ENCODE results near the gene HTR3A.
A peak's percentile ranks its signal among the peaks of the same experiment; 100 is the strongest.

HTR3A gene

DNA sequence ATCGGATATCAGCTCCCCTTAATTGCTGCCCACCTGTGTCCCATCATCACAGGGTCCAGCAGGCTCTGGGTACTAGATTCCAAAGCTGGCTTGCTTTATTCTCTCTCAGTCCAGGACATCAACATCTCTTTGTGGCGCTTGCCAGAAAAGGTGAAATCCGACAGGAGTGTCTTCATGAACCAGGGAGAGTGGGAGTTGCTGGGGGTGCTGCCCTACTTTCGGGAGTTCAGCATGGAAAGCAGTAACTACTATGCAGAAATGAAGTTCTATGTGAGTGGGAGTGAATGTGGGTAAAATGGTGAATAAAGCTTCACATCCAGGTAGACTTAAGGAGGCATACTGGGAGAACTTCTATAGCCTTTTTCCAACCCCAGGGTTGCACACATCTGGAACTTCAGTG lies 11.0 kb downstream of the HTR3A start:
- no peak overlapping the region for H3K4me3 Mint-ChIP-seq
- peaks cover 84% of the 10 kb centered on the region for H3K27me3 Mint-ChIP-seq
- ATAC-seq (replicated peaks; ENCODE audit: extremely low read depth, poor library complexity, severe bottlenecking) (no peak), DNase-seq (ENCODE audit: low spot score in 2 of 2) (no peak)
- no peaks in the 10 kb centered on the region for H3K9me3 Mint-ChIP-seq
- H3K27ac Mint-ChIP-seq (ENCODE audit: low read depth) = no peak overlapping the region
- H3K4me1 Mint-ChIP-seq = no peaks in the 10 kb centered on the region
- peaks cover 3% of the 10 kb centered on the region for H3K36me3 Mint-ChIP-seq (ENCODE audit: insufficient read depth)

DNA sequence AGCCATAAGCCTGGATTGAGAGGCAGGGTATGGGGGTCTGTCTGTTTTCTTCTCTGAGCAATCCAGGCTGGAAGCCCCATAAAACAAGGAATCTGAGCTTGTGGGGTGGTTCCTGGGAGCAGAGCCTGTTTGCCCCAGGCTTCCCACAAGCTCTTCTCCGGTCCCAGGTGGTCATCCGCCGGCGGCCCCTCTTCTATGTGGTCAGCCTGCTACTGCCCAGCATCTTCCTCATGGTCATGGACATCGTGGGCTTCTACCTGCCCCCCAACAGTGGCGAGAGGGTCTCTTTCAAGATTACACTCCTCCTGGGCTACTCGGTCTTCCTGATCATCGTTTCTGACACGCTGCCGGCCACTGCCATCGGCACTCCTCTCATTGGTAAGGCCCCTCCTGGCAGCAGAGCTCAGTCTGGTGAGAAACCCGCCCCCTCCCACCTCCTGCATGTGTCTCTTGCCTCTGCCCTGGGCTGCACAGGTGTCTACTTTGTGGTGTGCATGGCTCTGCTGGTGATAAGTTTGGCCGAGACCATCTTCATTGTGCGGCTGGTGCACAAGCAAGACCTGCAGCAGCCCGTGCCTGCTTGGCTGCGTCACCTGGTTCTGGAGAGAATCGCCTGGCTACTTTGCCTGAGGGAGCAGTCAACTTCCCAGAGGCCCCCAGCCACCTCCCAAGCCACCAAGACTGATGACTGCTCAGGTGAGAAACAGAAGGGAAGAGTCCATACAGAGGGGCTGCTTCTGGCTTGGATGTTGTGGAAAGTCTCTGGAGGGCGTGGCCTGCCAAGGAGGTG lies 11.6 kb downstream of the HTR3A start:
- DNase-seq (ENCODE audit: low spot score in 2 of 2) (no peak), ATAC-seq (replicated peaks; ENCODE audit: extremely low read depth, poor library complexity, severe bottlenecking) (no peak)
- Mint-ChIP-seq H3K4me1 (no peaks in the 10 kb centered on the region), H3K9me3 (no peaks in the 10 kb centered on the region), H3K27me3 (peaks cover 85% of the 10 kb centered on the region), H3K36me3 (ENCODE audit: insufficient read depth) (peaks cover 3% of the 10 kb centered on the region), H3K27ac (ENCODE audit: low read depth) (no peak overlapping the region), H3K4me3 (no peak overlapping the region)

DNA sequence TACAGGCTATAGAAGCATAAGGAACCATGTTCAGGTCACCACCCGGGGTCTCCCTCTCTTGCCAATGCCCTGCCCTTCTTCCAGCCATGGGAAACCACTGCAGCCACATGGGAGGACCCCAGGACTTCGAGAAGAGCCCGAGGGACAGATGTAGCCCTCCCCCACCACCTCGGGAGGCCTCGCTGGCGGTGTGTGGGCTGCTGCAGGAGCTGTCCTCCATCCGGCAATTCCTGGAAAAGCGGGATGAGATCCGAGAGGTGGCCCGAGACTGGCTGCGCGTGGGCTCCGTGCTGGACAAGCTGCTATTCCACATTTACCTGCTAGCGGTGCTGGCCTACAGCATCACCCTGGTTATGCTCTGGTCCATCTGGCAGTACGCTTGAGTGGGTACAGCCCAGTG lies 14.5 kb downstream of the HTR3A start:
- H3K4me3 Mint-ChIP-seq = no peak overlapping the region
- ATAC-seq (replicated peaks; ENCODE audit: extremely low read depth, poor library complexity, severe bottlenecking) (no peak), DNase-seq (ENCODE audit: low spot score in 2 of 2) (no peak)
- H3K27ac Mint-ChIP-seq (ENCODE audit: low read depth) = no peak overlapping the region
- peaks cover 96% of the 10 kb centered on the region for H3K27me3 Mint-ChIP-seq
- no peaks in the 10 kb centered on the region for H3K4me1 Mint-ChIP-seq
- H3K36me3 Mint-ChIP-seq (ENCODE audit: insufficient read depth) = peaks cover 2% of the 10 kb centered on the region
- H3K9me3 Mint-ChIP-seq = no peaks in the 10 kb centered on the region

DNA sequence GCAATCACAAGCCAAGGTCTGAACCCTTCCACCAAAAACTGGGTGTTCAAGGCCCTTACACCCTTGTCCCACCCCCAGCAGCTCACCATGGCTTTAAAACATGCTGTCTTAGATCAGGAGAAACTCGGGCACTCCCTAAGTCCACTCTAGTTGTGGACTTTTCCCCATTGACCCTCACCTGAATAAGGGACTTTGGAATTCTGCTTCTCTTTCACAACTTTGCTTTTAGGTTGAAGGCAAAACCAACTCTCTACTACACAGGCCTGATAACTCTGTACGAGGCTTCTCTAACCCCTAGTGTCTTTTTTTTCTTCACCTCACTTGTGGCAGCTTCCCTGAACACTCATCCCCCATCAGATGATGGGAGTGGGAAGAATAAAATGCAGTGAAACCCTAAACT lies 15.0 kb downstream of the HTR3A start:
- Mint-ChIP-seq H3K4me1 (no peaks in the 10 kb centered on the region), H3K9me3 (no peaks in the 10 kb centered on the region), H3K4me3 (no peak overlapping the region), H3K36me3 (ENCODE audit: insufficient read depth) (peaks cover 2% of the 10 kb centered on the region), H3K27me3 (peaks cover 92% of the 10 kb centered on the region), H3K27ac (ENCODE audit: low read depth) (no peak overlapping the region)
- no peak for ATAC-seq (replicated peaks; ENCODE audit: extremely low read depth, poor library complexity, severe bottlenecking)
- DNase-seq (ENCODE audit: low spot score in 2 of 2) = no peak

DNA sequence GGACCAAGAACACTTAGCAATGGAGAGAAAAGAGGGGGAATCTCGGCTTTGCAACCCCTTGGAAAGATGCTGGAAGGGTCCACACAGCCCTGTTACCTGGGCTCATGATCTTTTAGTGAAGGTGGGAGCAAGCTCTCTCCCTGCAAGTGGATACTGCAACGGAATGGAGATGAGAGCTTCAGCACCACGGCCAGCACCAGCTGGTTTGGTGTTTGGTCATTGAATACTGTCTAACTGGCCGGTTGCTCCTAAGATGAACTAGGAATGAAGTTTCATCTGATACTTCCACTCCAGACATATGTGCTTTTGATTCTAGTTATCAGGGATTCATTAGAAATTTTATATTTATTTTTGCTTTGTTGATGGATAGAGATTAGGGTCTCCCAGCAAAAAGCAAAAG lies 16.3 kb downstream of the HTR3A start:
- ATAC-seq (replicated peaks; ENCODE audit: extremely low read depth, poor library complexity, severe bottlenecking) = no peak
- H3K4me1 Mint-ChIP-seq = no peaks in the 10 kb centered on the region
- no peak overlapping the region for H3K27ac Mint-ChIP-seq (ENCODE audit: low read depth)
- H3K27me3 Mint-ChIP-seq = peaks cover 89% of the 10 kb centered on the region
- no peak for DNase-seq (ENCODE audit: low spot score in 2 of 2)
- H3K36me3 Mint-ChIP-seq (ENCODE audit: insufficient read depth) = peaks cover 2% of the 10 kb centered on the region
- H3K9me3 Mint-ChIP-seq = no peaks in the 10 kb centered on the region
- H3K4me3 Mint-ChIP-seq = no peak overlapping the region

DNA sequence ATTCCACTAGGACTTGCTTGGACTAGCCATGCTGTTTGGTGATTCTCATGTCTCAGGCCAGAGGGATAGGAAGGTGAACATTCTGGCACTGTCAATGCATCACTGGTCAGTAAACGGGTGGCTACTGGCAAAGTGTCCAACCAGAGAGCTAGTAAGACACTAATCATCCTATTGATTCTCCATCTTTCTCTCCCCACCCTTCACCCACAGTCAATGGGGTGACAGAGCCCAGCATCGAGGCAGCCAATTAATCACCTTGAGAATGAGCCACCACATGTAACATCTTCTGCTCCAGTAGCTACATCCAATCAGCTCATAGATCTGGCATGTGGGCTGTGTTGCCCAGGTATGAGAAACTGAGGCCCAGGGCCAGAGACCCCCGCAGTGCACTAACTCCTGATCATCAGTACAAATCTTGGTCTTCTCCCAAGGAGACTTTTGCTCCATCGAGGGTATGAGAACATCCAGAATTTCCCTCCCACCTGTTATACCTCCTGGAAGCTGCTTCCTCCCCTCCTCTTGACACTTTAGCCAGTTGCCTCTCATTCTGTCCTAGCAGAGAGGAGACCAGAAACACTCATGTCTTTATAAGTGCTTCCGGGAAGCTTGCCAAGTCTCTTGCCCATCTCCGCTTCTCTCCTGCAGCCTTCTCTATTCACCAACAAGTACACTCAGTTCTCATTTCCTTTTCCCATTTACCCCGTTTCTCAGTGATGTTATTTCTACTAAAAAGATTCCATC lies 17.0 kb downstream of the HTR3A start:
- no peaks in the 10 kb centered on the region for H3K9me3 Mint-ChIP-seq
- ATAC-seq (replicated peaks; ENCODE audit: extremely low read depth, poor library complexity, severe bottlenecking) (no peak), DNase-seq (ENCODE audit: low spot score in 2 of 2) (no peak)
- H3K4me3 Mint-ChIP-seq = no peak overlapping the region
- H3K27me3 Mint-ChIP-seq = peaks cover 82% of the 10 kb centered on the region
- H3K27ac Mint-ChIP-seq (ENCODE audit: low read depth) = no peak overlapping the region
- no peaks in the 10 kb centered on the region for H3K4me1 Mint-ChIP-seq
- H3K36me3 Mint-ChIP-seq (ENCODE audit: insufficient read depth) = peaks cover 2% of the 10 kb centered on the region

DNA sequence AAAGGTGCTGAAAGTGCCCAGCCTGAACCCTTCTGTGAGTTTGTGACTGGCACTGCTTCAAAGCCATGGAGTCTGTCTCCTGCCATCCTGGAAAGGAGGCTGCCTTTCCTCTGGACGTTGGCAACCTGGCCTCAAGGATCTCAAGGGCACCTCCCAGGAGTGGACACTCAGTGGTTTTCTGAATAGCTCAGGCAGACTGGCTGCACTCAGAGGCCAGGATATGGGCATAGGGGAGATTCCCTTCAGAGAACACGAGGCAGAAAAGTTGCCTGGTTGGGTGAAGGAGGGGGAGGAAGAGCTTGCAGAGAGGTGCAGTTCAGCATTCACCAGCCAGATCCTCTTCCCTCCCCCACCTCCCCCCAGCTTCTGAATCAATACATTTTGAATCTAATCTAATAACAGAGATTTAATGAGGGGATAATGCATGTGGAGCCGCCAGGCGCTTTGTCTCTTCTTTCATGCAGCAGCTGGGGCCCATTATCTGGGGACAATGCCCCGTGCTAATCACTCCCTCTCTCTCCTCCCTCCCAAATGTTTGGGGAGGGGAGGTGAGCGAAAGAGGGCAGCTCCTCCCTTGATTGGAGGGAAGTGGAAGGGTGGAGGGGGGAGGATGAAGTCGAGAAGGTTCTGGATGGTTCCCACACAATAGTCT lies 17.7 kb downstream of the HTR3A start:
- ATAC-seq (replicated peaks; ENCODE audit: extremely low read depth, poor library complexity, severe bottlenecking) (no peak), DNase-seq (ENCODE audit: low spot score in 2 of 2) (no peak)
- Mint-ChIP-seq H3K4me3 (no peak overlapping the region), H3K27me3 (peaks cover 81% of the 10 kb centered on the region), H3K36me3 (ENCODE audit: insufficient read depth) (peaks cover 2% of the 10 kb centered on the region), H3K4me1 (no peaks in the 10 kb centered on the region), H3K9me3 (no peaks in the 10 kb centered on the region), H3K27ac (ENCODE audit: low read depth) (no peak overlapping the region)

DNA sequence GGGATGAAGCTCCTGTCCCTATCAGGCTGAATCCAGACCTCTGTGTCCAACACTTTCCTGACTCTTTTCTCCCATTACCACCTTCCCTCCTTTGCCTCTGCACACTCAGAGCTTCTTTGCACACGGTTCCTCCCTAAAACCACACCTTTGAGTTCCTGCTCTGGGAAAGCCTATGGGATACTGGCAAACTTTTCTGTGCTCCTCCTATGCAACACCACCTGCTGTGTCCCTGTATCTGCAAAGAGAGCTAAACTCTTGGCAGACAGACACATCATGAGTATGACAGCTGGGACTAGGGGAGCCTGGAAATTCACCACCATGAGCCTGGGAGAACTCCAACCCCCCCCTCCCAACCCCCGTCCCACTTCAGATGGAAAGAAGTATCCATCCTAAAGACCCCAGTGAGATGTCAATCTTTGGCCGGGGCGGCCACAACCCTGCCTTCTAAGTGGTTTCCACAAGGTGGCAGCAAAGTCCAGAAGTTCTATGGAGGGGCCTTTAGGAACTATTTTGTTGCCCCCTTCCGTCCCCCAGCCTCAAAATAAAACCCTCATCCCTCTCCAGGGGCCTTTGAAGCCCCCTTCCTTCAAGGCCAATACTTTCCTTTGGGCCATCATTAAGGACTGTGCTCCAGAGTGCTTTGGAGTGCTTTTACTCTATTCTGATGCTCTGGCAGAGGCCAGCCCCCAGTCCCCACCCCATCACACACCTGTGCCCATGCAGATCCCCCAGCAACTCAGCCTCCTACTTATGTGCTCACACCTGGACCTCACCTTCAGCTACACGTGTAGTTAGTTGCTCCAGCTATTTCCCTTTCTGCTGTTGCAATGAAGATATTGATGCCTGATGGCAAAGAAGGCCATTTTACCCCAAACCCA lies 19.4 kb downstream of the HTR3A start:
- Mint-ChIP-seq H3K27ac (ENCODE audit: low read depth) (no peak overlapping the region), H3K4me3 (no peak overlapping the region), H3K9me3 (no peaks in the 10 kb centered on the region), H3K27me3 (peaks cover 76% of the 10 kb centered on the region), H3K36me3 (ENCODE audit: insufficient read depth) (peaks cover 2% of the 10 kb centered on the region), H3K4me1 (no peaks in the 10 kb centered on the region)
- DNase-seq (ENCODE audit: low spot score in 2 of 2) = peak in 1 of 2 donors; percentile 33
- no peak for ATAC-seq (replicated peaks; ENCODE audit: extremely low read depth, poor library complexity, severe bottlenecking)

DNA sequence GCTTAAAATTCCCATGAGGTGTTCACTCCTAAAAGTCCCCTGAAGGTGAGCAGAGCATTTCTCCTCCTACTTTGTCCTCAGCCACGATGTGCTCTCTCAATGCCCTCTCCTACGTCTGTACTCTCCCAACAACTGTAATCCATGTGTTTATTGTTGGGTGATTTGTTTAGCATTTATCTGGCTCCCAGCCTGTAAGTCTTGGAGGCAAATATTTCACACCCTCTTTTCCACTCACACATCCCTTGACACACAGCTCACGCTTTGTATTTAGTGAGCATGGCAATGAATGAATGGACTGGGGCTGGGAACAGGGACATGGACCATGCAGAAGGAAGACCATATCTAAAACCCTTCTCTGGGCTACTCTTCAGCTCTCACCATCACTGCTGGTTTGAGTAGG lies 22.6 kb downstream of the HTR3A start:
- Mint-ChIP-seq H3K27ac (ENCODE audit: low read depth) (no peak overlapping the region), H3K4me1 (no peaks in the 10 kb centered on the region)
- ATAC-seq (replicated peaks; ENCODE audit: extremely low read depth, poor library complexity, severe bottlenecking) = no peak

DNA sequence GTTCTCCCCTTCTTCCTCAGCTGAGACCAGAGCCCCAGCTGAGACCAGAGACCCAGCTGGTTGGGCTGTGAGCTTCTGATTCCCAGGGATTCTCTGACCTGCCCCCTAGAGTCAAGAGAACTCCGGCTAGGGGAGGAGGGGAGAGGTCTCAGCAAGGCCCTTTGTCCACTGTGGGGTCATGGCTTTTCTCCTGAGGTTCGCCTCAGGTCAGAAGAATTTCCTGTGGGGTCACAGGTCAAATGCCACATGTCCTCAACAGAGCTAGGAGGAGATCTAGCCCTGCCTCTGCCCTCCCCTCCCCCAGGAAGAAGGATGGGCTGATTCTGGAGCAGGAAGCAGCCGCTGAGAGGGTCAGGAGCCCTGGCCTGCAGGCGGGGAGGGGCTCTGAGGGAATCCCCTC lies 23.7 kb downstream of the HTR3A start:
- Mint-ChIP-seq H3K4me3 (no peak overlapping the region), H3K27ac (ENCODE audit: low read depth) (no peak overlapping the region), H3K4me1 (no peaks in the 10 kb centered on the region), H3K36me3 (ENCODE audit: insufficient read depth) (no peaks in the 10 kb centered on the region), H3K9me3 (no peaks in the 10 kb centered on the region), H3K27me3 (peaks cover 64% of the 10 kb centered on the region)
- ATAC-seq (replicated peaks; ENCODE audit: extremely low read depth, poor library complexity, severe bottlenecking) (no peak), DNase-seq (ENCODE audit: low spot score in 2 of 2) (no peak)

More for the DNA sequence above, 22.6 kb downstream of the HTR3A start:
- H3K4me3 Mint-ChIP-seq = no peak overlapping the region
- DNase-seq (ENCODE audit: low spot score in 2 of 2) = no peak
- H3K27me3 Mint-ChIP-seq = peaks cover 68% of the 10 kb centered on the region
- H3K36me3 Mint-ChIP-seq (ENCODE audit: insufficient read depth) = no peaks in the 10 kb centered on the region
- no peaks in the 10 kb centered on the region for H3K9me3 Mint-ChIP-seq

DNA sequence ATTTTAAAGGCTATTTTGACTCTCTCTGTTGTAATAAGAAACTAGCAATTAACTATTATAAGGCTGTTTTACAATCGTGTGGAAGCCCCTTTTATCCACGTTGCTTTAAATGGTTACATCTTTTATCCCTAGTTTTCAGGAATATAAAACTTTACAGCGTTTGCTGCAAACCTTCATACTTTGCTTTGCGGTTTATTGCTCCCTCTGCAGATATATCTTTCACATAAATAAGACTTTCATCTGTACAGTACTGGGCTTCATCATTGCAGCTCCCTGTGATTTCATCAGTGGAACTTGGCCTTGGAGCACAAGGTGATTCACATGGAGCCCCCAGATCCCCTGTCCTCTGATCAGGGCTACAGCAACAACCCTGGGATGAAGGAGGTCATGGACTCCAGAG lies 25.6 kb downstream of the HTR3A start:
- no peak for ATAC-seq (replicated peaks; ENCODE audit: extremely low read depth, poor library complexity, severe bottlenecking)

DNA sequence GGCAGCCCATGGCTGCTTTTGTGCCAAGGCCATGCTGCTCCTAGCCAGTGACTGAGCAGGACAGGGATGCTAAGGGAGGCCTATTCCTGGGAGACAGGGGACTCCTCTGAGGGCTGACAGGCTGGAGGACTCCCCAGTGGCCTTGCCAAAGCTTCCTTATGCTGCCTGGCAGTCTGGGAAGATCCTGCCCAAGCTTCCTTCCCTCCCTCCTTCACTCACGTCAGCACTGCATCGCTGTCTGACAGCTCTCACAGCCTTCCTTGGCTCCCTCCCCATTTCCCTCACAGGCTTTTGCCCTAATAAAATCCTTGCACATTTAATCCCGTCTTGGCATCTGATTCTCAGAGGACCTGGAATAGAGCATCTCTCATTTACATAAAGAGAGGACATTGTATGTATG lies 26.5 kb downstream of the HTR3A start:
- H3K4me1 Mint-ChIP-seq = no peaks in the 10 kb centered on the region
- H3K9me3 Mint-ChIP-seq = no peaks in the 10 kb centered on the region
- H3K4me3 Mint-ChIP-seq = no peak overlapping the region
- H3K27me3 Mint-ChIP-seq = peaks cover 45% of the 10 kb centered on the region
- no peaks in the 10 kb centered on the region for H3K36me3 Mint-ChIP-seq (ENCODE audit: insufficient read depth)
- ATAC-seq (replicated peaks; ENCODE audit: extremely low read depth, poor library complexity, severe bottlenecking) (no peak), DNase-seq (ENCODE audit: low spot score in 2 of 2) (no peak)
- no peak overlapping the region for H3K27ac Mint-ChIP-seq (ENCODE audit: low read depth)

More for the DNA sequence above, 25.6 kb downstream of the HTR3A start:
- no peaks in the 10 kb centered on the region for H3K9me3 Mint-ChIP-seq
- H3K36me3 Mint-ChIP-seq (ENCODE audit: insufficient read depth) = no peaks in the 10 kb centered on the region
- peaks cover 49% of the 10 kb centered on the region for H3K27me3 Mint-ChIP-seq
- DNase-seq (ENCODE audit: low spot score in 2 of 2) = no peak
- no peak overlapping the region for H3K4me3 Mint-ChIP-seq
- no peak overlapping the region for H3K27ac Mint-ChIP-seq (ENCODE audit: low read depth)
- no peaks in the 10 kb centered on the region for H3K4me1 Mint-ChIP-seq

All from central memory CD8-positive, alpha-beta T cell (primary cell).